PFSK-1 (cell line): Measurements from ENCODE around the gene GGT1.

Source experiments
- FOXP2 ChIP-seq: optimal IDR thresholded peaks from 2 replicates; pipeline ENCODE3; 2011; ENCODE audit warnings: borderline replicate concordance, control low read depth, inconsistent platforms; ENCODE audit not compliant: insufficient read depth; ENCODE audit errors: extremely low read length, extremely low read depth
- POLR2AphosphoS5 ChIP-seq: IDR thresholded peaks from 2 replicates; pipeline ENCODE4 v1.6.1; 2012; ENCODE audit warnings: low read depth, mild to moderate bottlenecking, control low read depth, low read length, moderate library complexity
- SIN3A ChIP-seq: IDR thresholded peaks from 2 replicates; pipeline ENCODE4 v1.6.1; 2012; ENCODE audit warnings: mild to moderate bottlenecking, low read length, moderate library complexity, borderline replicate concordance; ENCODE audit not compliant: insufficient read depth
- TAF1 ChIP-seq: IDR thresholded peaks from 2 replicates; pipeline ENCODE4 v1.6.1; 2012; ENCODE audit warnings: low read length, control low read depth, borderline replicate concordance; ENCODE audit not compliant: insufficient read depth
- TF ChIP-seq, protein P1 (sequence below), 2 experiments: IDR thresholded peaks; 2 replicates each; pipeline versions ENCODE4 v1.6.1 to v1.8.0; 2011 to 2012; ENCODE audit warnings: low read depth in 2 of 2, low read length in 2 of 2, control low read depth in 1 of 2, inconsistent platforms in 1 of 2, mild to moderate bottlenecking in 1 of 2, moderate library complexity in 1 of 2; ENCODE audit not compliant: insufficient read depth in 1 of 2

GGT1 gene

DNA sequence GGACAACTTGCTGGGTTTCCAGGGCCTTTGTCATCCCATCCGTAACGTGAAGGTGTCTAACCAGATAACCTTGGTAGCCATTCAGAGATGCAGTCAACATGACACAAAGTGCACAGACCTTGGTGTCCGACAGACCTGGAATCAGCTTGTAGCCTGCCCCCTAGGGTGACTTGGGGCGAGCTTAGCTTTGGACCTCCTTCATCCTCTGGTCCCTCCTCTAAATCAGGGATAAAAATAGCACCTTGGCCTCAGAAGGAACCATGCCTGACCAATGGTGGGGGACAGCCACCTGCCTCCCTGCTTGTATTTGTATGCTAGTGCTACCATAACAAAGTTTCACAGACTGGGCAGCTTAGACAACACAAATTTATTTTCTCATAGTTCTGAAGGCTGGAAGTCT lies 43.5 kb upstream of the GGT1 start:
- TF ChIP-seq TAF1 (no peak), SIN3A (no peak), POLR2AphosphoS5 (no peak), FOXP2 (no peak)
- TF ChIP-seq, protein P1, sequence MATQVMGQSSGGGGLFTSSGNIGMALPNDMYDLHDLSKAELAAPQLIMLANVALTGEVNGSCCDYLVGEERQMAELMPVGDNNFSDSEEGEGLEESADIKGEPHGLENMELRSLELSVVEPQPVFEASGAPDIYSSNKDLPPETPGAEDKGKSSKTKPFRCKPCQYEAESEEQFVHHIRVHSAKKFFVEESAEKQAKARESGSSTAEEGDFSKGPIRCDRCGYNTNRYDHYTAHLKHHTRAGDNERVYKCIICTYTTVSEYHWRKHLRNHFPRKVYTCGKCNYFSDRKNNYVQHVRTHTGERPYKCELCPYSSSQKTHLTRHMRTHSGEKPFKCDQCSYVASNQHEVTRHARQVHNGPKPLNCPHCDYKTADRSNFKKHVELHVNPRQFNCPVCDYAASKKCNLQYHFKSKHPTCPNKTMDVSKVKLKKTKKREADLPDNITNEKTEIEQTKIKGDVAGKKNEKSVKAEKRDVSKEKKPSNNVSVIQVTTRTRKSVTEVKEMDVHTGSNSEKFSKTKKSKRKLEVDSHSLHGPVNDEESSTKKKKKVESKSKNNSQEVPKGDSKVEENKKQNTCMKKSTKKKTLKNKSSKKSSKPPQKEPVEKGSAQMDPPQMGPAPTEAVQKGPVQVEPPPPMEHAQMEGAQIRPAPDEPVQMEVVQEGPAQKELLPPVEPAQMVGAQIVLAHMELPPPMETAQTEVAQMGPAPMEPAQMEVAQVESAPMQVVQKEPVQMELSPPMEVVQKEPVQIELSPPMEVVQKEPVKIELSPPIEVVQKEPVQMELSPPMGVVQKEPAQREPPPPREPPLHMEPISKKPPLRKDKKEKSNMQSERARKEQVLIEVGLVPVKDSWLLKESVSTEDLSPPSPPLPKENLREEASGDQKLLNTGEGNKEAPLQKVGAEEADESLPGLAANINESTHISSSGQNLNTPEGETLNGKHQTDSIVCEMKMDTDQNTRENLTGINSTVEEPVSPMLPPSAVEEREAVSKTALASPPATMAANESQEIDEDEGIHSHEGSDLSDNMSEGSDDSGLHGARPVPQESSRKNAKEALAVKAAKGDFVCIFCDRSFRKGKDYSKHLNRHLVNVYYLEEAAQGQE (IDR thresholded peaks at IDR 0.05; ENCODE audit: insufficient read depth in 1 of 2, low read depth in 2 of 2, low read length in 2 of 2), result no peak

DNA sequence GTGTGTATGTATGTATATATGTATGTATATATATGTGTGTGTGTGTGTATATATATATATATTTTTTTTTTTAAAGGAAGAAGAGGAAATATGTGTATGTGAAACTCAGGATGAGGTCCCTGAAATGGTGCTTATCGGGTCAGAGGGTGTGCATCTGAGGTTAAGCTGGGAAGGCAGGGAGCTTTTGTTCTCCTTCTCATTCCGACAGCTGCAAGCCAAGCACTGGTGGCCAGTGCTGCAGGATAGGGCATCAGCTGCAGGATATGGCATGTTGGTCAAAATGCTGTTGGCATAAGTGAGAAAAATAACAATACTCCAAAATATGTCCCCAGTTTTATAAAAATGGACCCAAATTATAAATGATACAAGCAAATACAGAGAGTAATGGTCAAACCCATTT lies 39.7 kb upstream of the GGT1 start:
- no peak for TF ChIP-seq SIN3A
- no peak for TF ChIP-seq FOXP2
- no peak for TF ChIP-seq POLR2AphosphoS5
- TF ChIP-seq TAF1, result no peak
- TF ChIP-seq, protein P1 (IDR thresholded peaks at IDR 0.05; ENCODE audit: insufficient read depth in 1 of 2, low read depth in 2 of 2, low read length in 2 of 2), result no peak

DNA sequence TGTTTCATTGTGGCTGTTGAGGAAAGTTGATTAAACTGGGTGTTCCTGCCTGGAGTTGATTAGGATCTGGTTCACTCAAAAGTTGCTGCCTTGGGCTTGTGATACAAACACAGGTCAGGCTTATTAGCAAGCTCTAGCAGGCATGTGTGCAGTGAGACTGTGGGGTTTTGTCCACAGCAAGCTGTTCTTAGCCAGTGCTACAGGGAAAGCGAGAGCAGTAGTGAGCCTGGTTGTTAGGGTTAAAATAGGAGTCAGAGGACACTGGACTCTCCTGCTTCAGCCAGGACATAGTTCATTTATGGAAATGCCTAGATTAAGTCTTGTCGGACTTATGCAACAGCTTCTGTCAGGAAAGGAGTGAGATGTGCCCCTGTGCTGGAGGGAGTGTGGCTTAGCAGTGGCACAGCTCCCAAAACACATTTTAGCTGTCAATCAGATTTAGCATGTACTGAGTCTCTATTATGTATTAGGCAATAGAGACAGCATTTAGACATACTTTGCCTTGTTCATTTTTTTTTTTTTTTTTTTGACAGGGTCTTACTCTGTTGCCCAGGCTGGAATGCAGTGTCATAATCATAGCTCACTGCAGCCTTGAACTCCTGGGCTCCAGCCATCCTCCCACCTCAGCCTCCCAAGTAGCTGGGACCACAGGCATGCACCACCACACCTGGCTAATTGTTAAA lies 38.5 kb upstream of the GGT1 start:
- no peak for TF ChIP-seq FOXP2

DNA sequence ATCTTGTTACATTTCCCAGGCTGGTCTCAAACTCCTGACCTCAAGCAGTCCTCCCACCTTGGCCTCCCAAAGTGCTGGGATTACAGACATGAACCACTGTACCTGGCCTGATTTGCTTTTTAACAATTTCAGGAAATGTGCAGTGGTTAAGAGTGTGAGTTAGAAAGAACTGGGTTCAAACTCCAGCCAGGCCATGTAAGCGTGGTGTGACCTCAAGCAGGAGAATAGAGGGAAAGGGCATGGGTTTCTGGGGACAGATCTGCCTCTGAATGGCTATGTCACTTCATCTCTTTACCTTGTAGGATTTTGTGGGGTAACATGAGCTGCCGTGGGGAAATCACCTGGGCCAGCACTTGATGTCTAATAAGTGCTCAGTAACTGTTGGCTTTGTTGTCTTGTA lies 37.9 kb upstream of the GGT1 start:
- TF ChIP-seq, protein P1 (IDR thresholded peaks at IDR 0.05; ENCODE audit: insufficient read depth in 1 of 2, low read depth in 2 of 2, low read length in 2 of 2), result no peak
- TF ChIP-seq TAF1 (no peak), POLR2AphosphoS5 (no peak), FOXP2 (no peak), SIN3A (no peak)

DNA sequence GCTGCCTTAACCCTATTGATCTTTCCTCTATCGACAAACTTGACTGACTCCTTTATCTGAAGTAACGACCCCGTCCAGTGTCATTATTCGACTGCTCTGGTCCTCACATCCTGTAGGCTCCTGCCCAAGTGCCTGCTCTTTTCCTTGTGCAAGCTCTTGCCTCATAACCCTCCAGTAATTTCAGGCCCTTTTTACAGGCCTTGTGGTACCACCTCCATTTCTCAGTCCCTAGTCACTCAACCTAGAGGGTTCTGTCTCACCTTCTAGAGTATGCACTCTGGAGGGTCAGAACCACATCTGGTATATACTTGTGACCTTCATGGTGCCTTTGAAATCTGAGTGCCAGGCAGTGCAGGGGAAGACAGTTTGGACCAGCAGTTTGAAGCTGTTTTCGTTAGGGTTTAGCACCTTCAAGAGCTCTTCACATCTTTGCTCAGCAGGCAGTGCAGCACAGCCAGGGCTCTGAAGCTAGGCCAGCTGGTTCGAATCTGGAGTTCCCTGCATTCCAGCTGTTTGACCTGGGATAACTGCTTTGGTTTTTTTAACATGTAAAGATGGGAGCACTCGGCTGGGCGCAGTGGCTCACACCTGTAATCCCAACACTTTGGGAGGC lies 36.0 kb upstream of the GGT1 start:
- TF ChIP-seq TAF1, result no peak
- no peak for TF ChIP-seq FOXP2
- no peak for TF ChIP-seq SIN3A
- TF ChIP-seq POLR2AphosphoS5, result no peak
- TF ChIP-seq, protein P1 (IDR thresholded peaks at IDR 0.05; ENCODE audit: insufficient read depth in 1 of 2, low read depth in 2 of 2, low read length in 2 of 2), result no peak
